SK-N-SH (cell line): Measurements from ENCODE around the gene IL15RA.

Source experiments
- JUND ChIP-seq: IDR thresholded peaks from 2 replicates; pipeline ENCODE4 v1.4.0; 2012
- REST ChIP-seq: IDR thresholded peaks from 2 replicates; pipeline ENCODE4 v1.6.1; 2012; ENCODE audit warnings: mild to moderate bottlenecking, low read depth, low read length, moderate library complexity
- RFX5 ChIP-seq: IDR thresholded peaks from 2 replicates; pipeline ENCODE4 v1.6.1; 2012; ENCODE audit warnings: mild to moderate bottlenecking, improper control_type of control experiment, low read length
- TF ChIP-seq, protein P1 (sequence below): fragments of 200-600 bp; sonication (generic); IDR thresholded peaks from 2 replicates; pipeline ENCODE4 v1.6.1; 2017; ENCODE audit warnings: antibody characterized with exemption, mild to moderate bottlenecking, moderate library complexity

GRCh38 chr10:5937016-5937415 lies 40.3 kb downstream of the IL15RA start:
- TF ChIP-seq REST (no peak), RFX5 (no peak), JUND (no peak)
- TF ChIP-seq, protein P1, sequence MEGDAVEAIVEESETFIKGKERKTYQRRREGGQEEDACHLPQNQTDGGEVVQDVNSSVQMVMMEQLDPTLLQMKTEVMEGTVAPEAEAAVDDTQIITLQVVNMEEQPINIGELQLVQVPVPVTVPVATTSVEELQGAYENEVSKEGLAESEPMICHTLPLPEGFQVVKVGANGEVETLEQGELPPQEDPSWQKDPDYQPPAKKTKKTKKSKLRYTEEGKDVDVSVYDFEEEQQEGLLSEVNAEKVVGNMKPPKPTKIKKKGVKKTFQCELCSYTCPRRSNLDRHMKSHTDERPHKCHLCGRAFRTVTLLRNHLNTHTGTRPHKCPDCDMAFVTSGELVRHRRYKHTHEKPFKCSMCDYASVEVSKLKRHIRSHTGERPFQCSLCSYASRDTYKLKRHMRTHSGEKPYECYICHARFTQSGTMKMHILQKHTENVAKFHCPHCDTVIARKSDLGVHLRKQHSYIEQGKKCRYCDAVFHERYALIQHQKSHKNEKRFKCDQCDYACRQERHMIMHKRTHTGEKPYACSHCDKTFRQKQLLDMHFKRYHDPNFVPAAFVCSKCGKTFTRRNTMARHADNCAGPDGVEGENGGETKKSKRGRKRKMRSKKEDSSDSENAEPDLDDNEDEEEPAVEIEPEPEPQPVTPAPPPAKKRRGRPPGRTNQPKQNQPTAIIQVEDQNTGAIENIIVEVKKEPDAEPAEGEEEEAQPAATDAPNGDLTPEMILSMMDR, result no peak
